Stimulated activated CD8-positive, alpha-beta memory T cell treated with anti-CD3 and anti-CD28 coated beads, Interleukin-7, amount 100 ng/mL, for 1 hour (primary cell): ENCODE results near the gene DDN.

ENCODE experiments used
- DNase-seq, 2 donors: peaks; one replicate each; pipeline ENCODE4 v3.0.0-alpha.2; 2020; ENCODE audit warnings: low read depth in 2 of 2

DDN gene

GRCh38 chr12:48967991-48968390 is 31.2 kb downstream of the DDN start:
- no peak for DNase-seq

- DNase-seq = no peak
Measured at GRCh38 chr12:48966177-48966895, 32.8 kb downstream of the DDN start.

GRCh38 chr12:48965298-48965838 is 33.8 kb downstream of the DDN start:
- no peak for DNase-seq

- DNase-seq = no peak
Measured at GRCh38 chr12:48961801-48962200, 37.4 kb downstream of the DDN start.

- DNase-seq = no peak
Measured at GRCh38 chr12:48961331-48961730, 37.8 kb downstream of the DDN start.

- DNase-seq = no peak
Measured at GRCh38 chr12:48960834-48961233, 38.3 kb downstream of the DDN start.

- DNase-seq = no peak
Measured at GRCh38 chr12:48958049-48958388, 41.2 kb downstream of the DDN start.

GRCh38 chr12:48957141-48958048 is 41.8 kb downstream of the DDN start, which contains the start of gene ARF3:
ARF3 (minus strand) TSS chr12:48957487; CDS start chr12:48941095, 16,392 bp downstream.
- DNase-seq = peak; percentile 77 to 86

- no peak for DNase-seq
Measured at GRCh38 chr12:48956279-48957140, 42.7 kb downstream of the DDN start.

- DNase-seq = no peak
Measured at GRCh38 chr12:48954841-48955501, 44.2 kb downstream of the DDN start.

GRCh38 chr12:48954061-48954460 is 45.1 kb downstream of the DDN start:
- DNase-seq = no peak

- no peak for DNase-seq
Measured at GRCh38 chr12:48952691-48953090, 46.5 kb downstream of the DDN start.

- DNase-seq = no peak
Measured at GRCh38 chr12:48947727-48948126, 51.4 kb downstream of the DDN start.

- no peak for DNase-seq
Measured at GRCh38 chr12:48946943-48947342, 52.2 kb downstream of the DDN start.

GRCh38 chr12:48946205-48946604 is 53.0 kb downstream of the DDN start:
- DNase-seq = no peak
